Left lung (tissue), 10 donors: Measurements from ENCODE around the gene FRY. TPM values are rescaled to one million over a fixed set of nuclear protein-coding genes. Genes with fewer than 3 reads are reported as not detected.

ENCODE experiments used
- ATAC-seq: fragments of 200-7000 bp; cut with Tn5 transposase; one replicate; pipeline ENCODE4 v1.9.1; 2020; ENCODE audit warnings: moderate library complexity
- DNase-seq, 4 donors: peaks; one replicate each; pipeline ENCODE4 v3.0.0-alpha.2; 2013 to 2020
- H3K27ac ChIP-seq, 2 donors: fragments of 200-600 bp; sonication (generic) in 1 of 2; one replicate each; pipeline versions ENCODE4 v1.5.0 to v1.8.0; 2020 to 2021
- H3K27me3 ChIP-seq, 2 donors: fragments of 200-600 bp; sonication (generic) in 1 of 2; one replicate each; pipeline versions ENCODE4 v1.5.0 to v1.8.0; 2020 to 2021
- H3K36me3 ChIP-seq, 2 donors: fragments of 200-600 bp; sonication (generic) in 1 of 2; one replicate each; pipeline versions ENCODE4 v1.5.0 to v1.8.0; 2020 to 2021
- H3K4me1 ChIP-seq, 2 donors: fragments of 200-600 bp; one replicate each; pipeline ENCODE4 v1.8.0; 2021
- H3K4me3 ChIP-seq, 2 donors: fragments of 200-600 bp; sonication (generic) in 1 of 2; one replicate each; pipeline versions ENCODE4 v1.5.0 to v1.8.0; 2020 to 2021; ENCODE audit warnings: mild to moderate bottlenecking in 1 of 2
- H3K9me3 ChIP-seq, 2 donors: fragments of 200-600 bp; sonication (generic) in 1 of 2; one replicate each; pipeline versions ENCODE4 v1.5.0 to v1.8.0; 2020 to 2021
- CTCF ChIP-seq, 2 donors: fragments of 200-600 bp; sonication (generic) in 1 of 2; IDR thresholded peaks; one replicate each; pipeline versions ENCODE4 v1.5.0 to v1.8.0; 2021; ENCODE audit warnings: antibody characterized with exemption in 2 of 2
- intact Hi-C, 2 donors: fragments of 100-400 bp; cut with DNase I; formaldehyde crosslinking; loops; one replicate each; pipeline versions ENCODE4 v1.11.2 to v1.14.2; 2022
- polyA plus RNA-seq, 6 donors: library from polyadenylated mRNA; unstranded; fragments of 120-200 nt; gene quantifications; one replicate each; pipeline ENCODE4 v1.2.1, GENCODE V29; 2013; ENCODE audit not compliant: insufficient read length in 6 of 6
- total RNA-seq, 2 donors: library from RNA; stranded (reverse); fragmentation: NEBNext Ultra II Directional; extraction: Animal tissue kit (Norgen Biotek cat#: 25700); gene quantifications; one replicate each; pipeline ENCODE4 v1.2.1, GENCODE V29; 2021
- donor health status: DM: no; HTN: yes; CAD: no.
- donor health status: DM: no; HTN: no; CAD: no.

FRY gene
- total and polyA plus RNA-seq, 8 donors: 41.6 to 53.4 (median 49.2) TPM

- Histone ChIP-seq H3K27me3 (no peaks in the 10 kb centered on the region), H3K9me3 (no peaks in the 10 kb centered on the region), H3K4me3 (no peak overlapping the region), H3K27ac (no peak overlapping the region), H3K36me3 (peaks cover 0 to 10% of the 10 kb centered on the region in 2 donors), H3K4me1 (no peaks in the 10 kb centered on the region)
- ATAC-seq (no peak), DNase-seq (no peak)
- TF ChIP-seq CTCF (IDR thresholded peaks at IDR 0.05): no peak
- intact Hi-C loops: no loop called here
Measured at GRCh38 chr13:32179708-32180107, 148.1 kb downstream of the FRY start.

- Histone ChIP-seq H3K4me3 (no peak overlapping the region), H3K36me3 (peaks cover 0 to 38% of the 10 kb centered on the region in 2 donors), H3K27ac (no peak overlapping the region), H3K9me3 (no peaks in the 10 kb centered on the region), H3K4me1 (no peaks in the 10 kb centered on the region), H3K27me3 (no peaks in the 10 kb centered on the region)
- ATAC-seq (no peak), DNase-seq (no peak)
- intact Hi-C loops: no loop called here
- TF ChIP-seq CTCF (IDR thresholded peaks at IDR 0.05): no peak
Measured at GRCh38 chr13:32187651-32188050, 156.1 kb downstream of the FRY start.

- H3K27me3 ChIP-seq: no peaks in the 10 kb centered on the region
- no peak overlapping the region for H3K4me3 ChIP-seq
- peaks cover 0 to 22% of the 10 kb centered on the region in 2 donors for H3K36me3 ChIP-seq
- H3K27ac ChIP-seq: no peak overlapping the region
- TF ChIP-seq CTCF (IDR thresholded peaks at IDR 0.05): no peak
- no peaks in the 10 kb centered on the region for H3K4me1 ChIP-seq
- no peak for ATAC-seq
- H3K9me3 ChIP-seq: no peaks in the 10 kb centered on the region
- DNase-seq: no peak
- intact Hi-C loops: no loop called here
Measured at GRCh38 chr13:32191452-32191998, 160.0 kb downstream of the FRY start.

GRCh38 chr13:32195713-32196112 is 164.1 kb downstream of the FRY start:
- no peaks in the 10 kb centered on the region for H3K9me3 ChIP-seq
- ATAC-seq (no peak), DNase-seq (no peak)
- no peaks in the 10 kb centered on the region for H3K4me1 ChIP-seq
- no peaks in the 10 kb centered on the region for H3K27me3 ChIP-seq
- no peak for TF ChIP-seq CTCF (IDR thresholded peaks at IDR 0.05)
- H3K27ac ChIP-seq: no peak overlapping the region
- H3K36me3 ChIP-seq: peaks cover 0 to 3% of the 10 kb centered on the region in 2 donors
- H3K4me3 ChIP-seq: no peak overlapping the region
- intact Hi-C loops: no loop called here

GRCh38 chr13:32199168-32199567 is 167.6 kb downstream of the FRY start:
- DNase-seq (no peak), ATAC-seq (no peak)
- TF ChIP-seq CTCF (IDR thresholded peaks at IDR 0.05): no peak
- Histone ChIP-seq H3K36me3 (no peaks in the 10 kb centered on the region), H3K27ac (no peak overlapping the region), H3K9me3 (no peaks in the 10 kb centered on the region), H3K27me3 (no peaks in the 10 kb centered on the region), H3K4me3 (no peak overlapping the region), H3K4me1 (no peaks in the 10 kb centered on the region)
- intact Hi-C loops: no loop called here
